CD4-positive, alpha-beta T cell treated with Interleukin-21 for 1 hour (primary cell): Measurements from ENCODE around the gene EDNRA.
"Not testable (repeated sequence)": the region's sequence is repeated elsewhere in the genome, so short reads cannot be mapped to it uniquely, and the experiment has no call there.

Source experiments
- DNase-seq: peaks from one replicate; pipeline ENCODE4 v3.0.0-alpha.2; 2020

Gene EDNRA

GRCh38 chr4:147480891-147481576, at the start of gene EDNRA:
Gene EDNRA, plus strand, starts transcription at chr4:147481097. Its CDS starts 4,585 bp downstream, at chr4:147485682.
- no peak for DNase-seq

GRCh38 chr4:147434370-147434769, 46.5 kb upstream of the EDNRA start:
- not testable (repeated sequence) for DNase-seq

GRCh38 chr4:147440442-147440841, 40.5 kb upstream of the EDNRA start:
- DNase-seq = no peak

- no peak for DNase-seq
Observed at GRCh38 chr4:147447786-147448185, 33.1 kb upstream of the EDNRA start.

GRCh38 chr4:147453561-147454141, 27.2 kb upstream of the EDNRA start:
- DNase-seq = no peak

GRCh38 chr4:147456706-147457105, 24.2 kb upstream of the EDNRA start:
- no peak for DNase-seq

GRCh38 chr4:147461161-147461560, 19.7 kb upstream of the EDNRA start:
- no peak for DNase-seq

- DNase-seq = no peak
Observed at GRCh38 chr4:147463065-147463464, 17.8 kb upstream of the EDNRA start.

- no peak for DNase-seq
Observed at GRCh38 chr4:147465461-147465860, 15.4 kb upstream of the EDNRA start.

GRCh38 chr4:147477439-147477838, 3.5 kb upstream of the EDNRA start:
- DNase-seq = no peak

GRCh38 chr4:147479376-147479775, 1.5 kb upstream of the EDNRA start:
- DNase-seq = no peak

- DNase-seq = no peak
Observed at GRCh38 chr4:147479786-147480185, 1.1 kb upstream of the EDNRA start.

GRCh38 chr4:147480502-147480890, 401 bp upstream of the EDNRA start:
- no peak for DNase-seq

GRCh38 chr4:147481577-147482109, 746 bp downstream of the EDNRA start:
- no peak for DNase-seq

- DNase-seq = no peak
Observed at GRCh38 chr4:147482281-147482680, 1.4 kb downstream of the EDNRA start.

GRCh38 chr4:147485167-147485566, 4.3 kb downstream of the EDNRA start:
- no peak for DNase-seq

- DNase-seq = no peak
Observed at GRCh38 chr4:147487616-147488015, 6.7 kb downstream of the EDNRA start.

- no peak for DNase-seq
Observed at GRCh38 chr4:147488556-147488955, 7.7 kb downstream of the EDNRA start.

GRCh38 chr4:147491086-147491485, 10.2 kb downstream of the EDNRA start:
- no peak for DNase-seq

- DNase-seq = no peak
Observed at GRCh38 chr4:147492306-147492705, 11.4 kb downstream of the EDNRA start.

- no peak for DNase-seq
Observed at GRCh38 chr4:147492761-147493160, 11.9 kb downstream of the EDNRA start.

GRCh38 chr4:147493307-147493706, 12.4 kb downstream of the EDNRA start:
- no peak for DNase-seq

GRCh38 chr4:147494301-147494700, 13.4 kb downstream of the EDNRA start:
- DNase-seq = no peak

- DNase-seq = no peak
Observed at GRCh38 chr4:147496500-147496899, 15.6 kb downstream of the EDNRA start.
